ENCODE results near the gene ZBED6.
A peak's percentile ranks its signal among the peaks of the same experiment; 100 is the strongest.
"Not testable (repeated sequence)": the region's sequence is repeated elsewhere in the genome, so short reads cannot be mapped to it uniquely, and the experiment has no call there.

ZBED6 gene, protein sequence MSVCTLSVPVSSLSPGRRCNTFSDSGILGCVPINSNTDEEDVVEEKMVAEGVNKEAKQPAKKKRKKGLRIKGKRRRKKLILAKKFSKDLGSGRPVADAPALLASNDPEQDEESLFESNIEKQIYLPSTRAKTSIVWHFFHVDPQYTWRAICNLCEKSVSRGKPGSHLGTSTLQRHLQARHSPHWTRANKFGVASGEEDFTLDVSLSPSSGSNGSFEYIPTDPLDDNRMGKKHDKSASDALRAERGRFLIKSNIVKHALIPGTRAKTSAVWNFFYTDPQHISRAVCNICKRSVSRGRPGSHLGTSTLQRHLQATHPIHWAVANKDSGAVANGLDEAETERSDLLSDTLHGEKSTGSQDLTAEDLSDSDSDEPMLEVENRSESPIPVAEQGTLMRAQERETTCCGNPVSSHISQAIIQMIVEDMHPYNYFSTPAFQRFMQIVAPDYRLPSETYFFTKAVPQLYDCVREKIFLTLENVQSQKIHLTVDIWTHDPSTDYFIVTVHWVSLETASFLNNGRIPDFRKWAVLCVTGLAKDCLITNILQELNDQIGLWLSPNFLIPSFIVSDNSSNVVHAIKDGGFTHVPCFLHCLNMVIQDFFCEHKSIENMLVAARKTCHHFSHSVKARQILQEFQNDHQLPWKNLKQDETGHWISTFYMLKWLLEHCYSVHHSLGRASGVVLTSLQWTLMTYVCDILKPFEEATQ (N-terminal part only)

DNA sequence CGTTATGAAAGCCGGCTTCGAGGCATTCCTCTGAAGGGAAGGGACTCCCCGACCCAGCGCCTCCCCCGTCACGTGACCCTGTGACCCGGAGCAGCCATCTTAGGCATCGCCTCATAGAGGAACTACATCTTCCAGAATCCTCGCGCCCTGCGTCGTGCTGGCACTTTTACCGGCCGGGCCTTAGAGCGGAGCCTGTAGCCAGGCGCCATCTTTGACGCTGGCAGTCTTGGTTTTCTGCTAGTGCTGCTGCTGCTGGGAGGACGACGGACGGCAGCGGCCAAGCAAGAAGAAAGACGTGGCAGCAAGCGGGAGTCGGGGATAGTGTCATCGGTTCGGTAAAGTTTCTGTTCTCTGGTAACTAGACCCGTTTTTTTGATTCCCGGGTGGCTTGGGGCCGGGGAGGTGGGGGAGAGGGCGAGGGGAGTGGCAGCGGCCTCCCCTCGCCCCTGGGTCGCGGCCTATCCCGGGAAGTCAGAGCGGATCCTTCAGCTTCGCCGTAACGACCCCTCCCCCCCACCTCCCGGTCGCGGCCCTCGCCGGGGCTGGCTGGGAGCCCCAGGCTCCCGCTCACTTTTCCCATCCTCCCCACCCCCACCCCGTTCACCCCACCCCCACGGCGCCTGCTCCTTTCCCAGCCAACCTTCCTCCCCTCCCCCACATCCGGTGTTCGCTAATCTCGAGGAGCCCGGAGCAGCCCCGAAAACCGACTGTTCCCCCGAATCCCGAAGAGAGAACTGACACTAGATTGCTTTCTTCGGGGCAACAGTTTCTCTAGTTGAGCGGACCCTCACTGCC, at the start of gene ZBED6, which contains the start of gene ZC3H11A:
TSS of gene ZBED6 (plus strand) at position 183 of the 795 bp plus-strand sequence. CDS start 1,900 bp downstream, outside the sequence.
TSS of gene ZC3H11A (plus strand) at position 183 of the 795 bp plus-strand sequence. CDS start 21,448 bp downstream, outside the sequence.
- TF ChIP-seq, protein P1, sequence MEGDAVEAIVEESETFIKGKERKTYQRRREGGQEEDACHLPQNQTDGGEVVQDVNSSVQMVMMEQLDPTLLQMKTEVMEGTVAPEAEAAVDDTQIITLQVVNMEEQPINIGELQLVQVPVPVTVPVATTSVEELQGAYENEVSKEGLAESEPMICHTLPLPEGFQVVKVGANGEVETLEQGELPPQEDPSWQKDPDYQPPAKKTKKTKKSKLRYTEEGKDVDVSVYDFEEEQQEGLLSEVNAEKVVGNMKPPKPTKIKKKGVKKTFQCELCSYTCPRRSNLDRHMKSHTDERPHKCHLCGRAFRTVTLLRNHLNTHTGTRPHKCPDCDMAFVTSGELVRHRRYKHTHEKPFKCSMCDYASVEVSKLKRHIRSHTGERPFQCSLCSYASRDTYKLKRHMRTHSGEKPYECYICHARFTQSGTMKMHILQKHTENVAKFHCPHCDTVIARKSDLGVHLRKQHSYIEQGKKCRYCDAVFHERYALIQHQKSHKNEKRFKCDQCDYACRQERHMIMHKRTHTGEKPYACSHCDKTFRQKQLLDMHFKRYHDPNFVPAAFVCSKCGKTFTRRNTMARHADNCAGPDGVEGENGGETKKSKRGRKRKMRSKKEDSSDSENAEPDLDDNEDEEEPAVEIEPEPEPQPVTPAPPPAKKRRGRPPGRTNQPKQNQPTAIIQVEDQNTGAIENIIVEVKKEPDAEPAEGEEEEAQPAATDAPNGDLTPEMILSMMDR (conservative IDR thresholded peaks at IDR 0.05; ENCODE audit: control insufficient read depth, insufficient read depth, low read depth, low read length) = no peak
- peak within 1 kb of the TSS; percentile 78 for H3K4me3 ChIP-seq (ENCODE audit: control insufficient read depth, low read depth, low read length)
- peak; percentile 98 for DNase-seq (ENCODE audit: low read depth)

DNA sequence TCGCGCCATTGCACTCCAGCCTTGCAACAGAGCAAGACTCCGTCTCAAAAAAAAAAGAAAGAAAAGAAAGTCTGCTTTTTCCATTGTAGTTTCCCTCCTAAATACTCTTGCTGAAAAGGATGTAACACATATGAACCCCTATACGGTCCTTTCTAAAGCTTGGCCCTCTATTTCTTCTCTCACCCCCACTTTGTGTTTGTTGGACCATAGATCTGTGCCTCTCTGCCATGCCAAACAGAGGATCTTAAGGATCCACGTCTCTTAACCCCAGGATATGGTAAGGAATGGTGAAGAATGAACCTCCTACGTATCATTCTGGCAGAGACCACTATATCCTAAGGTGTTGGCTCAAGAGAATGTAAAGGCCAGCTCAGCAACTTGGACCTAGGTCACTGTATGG, 49.1 kb upstream of the ZBED6 start:
- H3K4me3 ChIP-seq (ENCODE audit: control insufficient read depth, low read depth, low read length) = no peak overlapping the region
- TF ChIP-seq, protein P1 (conservative IDR thresholded peaks at IDR 0.05; ENCODE audit: control insufficient read depth, insufficient read depth, low read depth, low read length) = no peak
- DNase-seq (ENCODE audit: low read depth) = no peak

DNA sequence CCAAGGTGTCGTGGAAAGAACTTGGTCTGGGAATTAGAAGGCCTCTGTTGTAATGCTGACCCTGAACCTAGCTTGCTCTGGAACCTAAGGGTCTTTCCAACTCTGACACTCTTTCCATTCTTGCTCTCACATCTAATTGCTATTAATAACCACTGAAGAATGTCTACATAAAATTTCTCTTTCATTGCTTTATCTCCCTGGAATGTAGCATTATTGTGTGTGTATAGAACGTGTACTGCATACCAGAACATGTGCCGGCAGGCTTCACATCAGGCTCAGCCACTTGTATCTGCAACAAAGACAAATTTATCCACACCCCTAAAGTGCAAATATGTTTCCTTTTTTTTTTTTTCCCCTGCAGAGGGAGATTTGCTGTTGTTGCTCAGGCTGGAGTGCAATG, 44.4 kb upstream of the ZBED6 start:
- DNase-seq (ENCODE audit: low read depth) = no peak
- TF ChIP-seq, protein P1 (conservative IDR thresholded peaks at IDR 0.05; ENCODE audit: control insufficient read depth, insufficient read depth, low read depth, low read length) = no peak
- H3K4me3 ChIP-seq (ENCODE audit: control insufficient read depth, low read depth, low read length) = no peak overlapping the region

DNA sequence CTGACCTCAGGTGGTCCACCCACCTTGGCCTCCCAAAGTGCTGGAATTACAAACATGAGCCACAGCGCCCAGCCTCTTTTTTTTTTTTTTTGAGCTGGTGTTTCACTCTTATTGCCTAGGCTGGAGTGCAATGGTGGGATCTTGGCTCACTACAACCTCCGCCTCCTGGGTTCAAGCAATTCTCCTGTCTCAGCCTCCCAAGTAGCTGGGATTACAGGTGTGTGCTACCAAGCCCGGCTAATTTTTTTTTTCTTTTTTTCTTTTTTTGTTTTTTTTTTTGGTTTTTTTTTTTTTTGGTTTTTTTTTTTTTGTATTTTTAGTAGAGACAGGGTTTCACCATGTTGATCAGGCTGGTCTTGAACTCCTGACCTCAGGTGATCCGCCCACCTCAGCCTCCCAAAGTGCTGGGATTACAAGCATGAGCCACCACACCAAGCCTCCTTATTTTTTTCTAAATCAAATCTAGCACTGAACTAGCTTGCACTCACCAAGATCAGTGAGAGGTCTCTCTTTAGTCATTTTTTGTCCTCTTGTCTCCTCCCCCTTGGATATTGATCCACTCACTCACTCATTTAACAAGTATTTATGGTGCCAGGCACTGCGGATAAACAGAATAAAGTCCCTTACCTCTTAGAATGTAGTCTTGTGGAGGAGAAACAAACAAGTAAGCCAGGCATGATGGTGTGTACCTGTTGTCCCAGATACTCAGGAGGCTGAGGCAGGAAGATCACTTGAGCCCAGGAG, 43.6 kb upstream of the ZBED6 start:
- not testable (repeated sequence) for DNase-seq (ENCODE audit: low read depth); H3K4me3 ChIP-seq (ENCODE audit: control insufficient read depth, low read depth, low read length)

DNA sequence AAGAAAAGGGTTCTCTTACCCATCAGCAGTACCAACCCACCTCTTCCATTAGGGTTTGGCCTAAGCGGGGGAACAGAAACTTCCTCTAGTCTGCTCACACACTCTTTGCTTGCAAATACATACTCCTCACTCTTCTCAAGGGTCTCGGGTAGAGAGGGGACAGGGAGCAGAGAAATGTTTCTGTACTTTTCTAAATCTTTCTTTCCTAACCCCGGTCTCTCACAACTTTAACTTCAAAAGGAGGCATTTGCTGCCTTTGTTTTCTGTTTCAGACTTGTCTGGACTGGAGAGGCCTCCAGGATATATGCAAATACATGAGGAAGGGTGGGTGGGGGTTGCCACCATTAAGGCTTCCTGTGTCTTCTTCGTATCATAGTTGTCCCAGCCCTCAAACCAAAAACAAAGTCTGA, 41.0 kb upstream of the ZBED6 start:
- H3K4me3 ChIP-seq (ENCODE audit: control insufficient read depth, low read depth, low read length) = no peak overlapping the region
- DNase-seq (ENCODE audit: low read depth) = no peak
- TF ChIP-seq, protein P1 (conservative IDR thresholded peaks at IDR 0.05; ENCODE audit: control insufficient read depth, insufficient read depth, low read depth, low read length) = no peak

DNA sequence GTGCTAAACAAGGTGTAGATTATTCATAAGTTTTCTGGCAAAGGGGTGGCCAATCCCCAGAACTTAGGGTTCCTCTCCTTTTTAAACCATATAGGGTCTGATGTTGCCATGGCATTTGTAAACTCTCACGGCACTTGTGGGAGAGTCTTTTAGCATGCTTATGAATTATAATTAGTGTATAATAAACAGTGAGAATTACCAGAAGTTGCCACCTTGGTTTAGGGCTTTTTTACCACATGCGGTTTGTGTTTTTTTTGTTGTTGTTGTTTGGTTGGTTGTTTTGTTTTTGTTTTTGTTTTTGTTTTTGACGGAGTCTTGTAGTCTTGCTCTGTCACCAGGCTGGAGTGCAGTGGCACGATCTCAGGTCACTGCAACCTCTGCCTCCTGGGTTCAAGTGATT, 39.4 kb upstream of the ZBED6 start:
- DNase-seq (ENCODE audit: low read depth) = no peak

DNA sequence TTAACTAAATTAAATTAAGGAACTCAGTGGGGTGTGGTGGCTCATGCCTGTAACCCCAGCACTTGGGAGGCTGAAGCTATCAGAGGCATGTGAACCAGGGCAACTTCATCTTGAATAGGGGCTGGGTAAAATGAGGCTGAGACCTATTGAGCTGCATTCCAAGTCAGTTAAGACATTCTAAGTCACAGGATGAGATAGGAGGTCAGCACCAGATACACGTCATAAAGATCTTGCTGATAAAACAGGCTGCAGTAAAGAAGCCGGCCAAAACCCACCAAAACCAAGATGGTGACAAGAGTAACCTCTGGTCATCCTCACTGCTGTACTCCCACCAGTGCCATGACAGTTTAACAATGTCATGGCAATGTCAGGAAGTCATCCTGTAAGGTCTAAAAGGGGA, 36.7 kb upstream of the ZBED6 start:
- DNase-seq (ENCODE audit: low read depth); H3K4me3 ChIP-seq (ENCODE audit: control insufficient read depth, low read depth, low read length): not testable (repeated sequence)

More for the DNA sequence above, 39.4 kb upstream of the ZBED6 start:
- TF ChIP-seq, protein P1 (conservative IDR thresholded peaks at IDR 0.05; ENCODE audit: control insufficient read depth, insufficient read depth, low read depth, low read length) = no peak
- H3K4me3 ChIP-seq (ENCODE audit: control insufficient read depth, low read depth, low read length) = no peak overlapping the region

All from fibroblast of mammary gland (primary cell).